OCI-M1 (cell line): ENCODE results near the gene DYNLT3.

Source experiments
- DNase-seq: peaks from one replicate; lab custom pipeline; 2025; lab: John Stamatoyannopoulos, UW

Gene DYNLT3

GRCh38 chrX:37844622-37845021 lies 2.7 kb downstream of the DYNLT3 start:
- DNase-seq = no peak

- DNase-seq = no peak
Measured at GRCh38 chrX:37840931-37841330, 6.4 kb downstream of the DYNLT3 start.

- no peak for DNase-seq
Measured at GRCh38 chrX:37834937-37835336, 12.4 kb downstream of the DYNLT3 start.

GRCh38 chrX:37830371-37830770 lies 17.0 kb downstream of the DYNLT3 start:
- DNase-seq = no peak

GRCh38 chrX:37829721-37830120 lies 17.6 kb downstream of the DYNLT3 start:
- DNase-seq = no peak

GRCh38 chrX:37825215-37825842 lies 22.0 kb downstream of the DYNLT3 start:
- DNase-seq = peak; percentile 75

GRCh38 chrX:37824491-37825214 lies 22.7 kb downstream of the DYNLT3 start:
- no peak for DNase-seq

- no peak for DNase-seq
Measured at GRCh38 chrX:37820646-37821045, 26.7 kb downstream of the DYNLT3 start.

GRCh38 chrX:37818031-37818430 lies 29.3 kb downstream of the DYNLT3 start:
- DNase-seq = peak; percentile 10

- DNase-seq = no peak
Measured at GRCh38 chrX:37817579-37817978, 29.8 kb downstream of the DYNLT3 start.

- no peak for DNase-seq
Measured at GRCh38 chrX:37817176-37817575, 30.2 kb downstream of the DYNLT3 start.

GRCh38 chrX:37816766-37817165 lies 30.6 kb downstream of the DYNLT3 start:
- no peak for DNase-seq

GRCh38 chrX:37815366-37815765 lies 32.0 kb downstream of the DYNLT3 start:
- peak; percentile 38 for DNase-seq

GRCh38 chrX:37813570-37813969 lies 33.8 kb downstream of the DYNLT3 start:
- DNase-seq = no peak

GRCh38 chrX:37812110-37812509 lies 35.3 kb downstream of the DYNLT3 start:
- DNase-seq = peak; percentile 89

- DNase-seq = no peak
Measured at GRCh38 chrX:37809970-37810369, 37.4 kb downstream of the DYNLT3 start.

- DNase-seq = no peak
Measured at GRCh38 chrX:37803057-37803456, 44.3 kb downstream of the DYNLT3 start.

GRCh38 chrX:37802028-37802427 lies 45.3 kb downstream of the DYNLT3 start:
- DNase-seq = peak; percentile 48

- peak; percentile 43 for DNase-seq
Measured at GRCh38 chrX:37800717-37801116, 46.7 kb downstream of the DYNLT3 start.

GRCh38 chrX:37799936-37800335 lies 47.4 kb downstream of the DYNLT3 start:
- DNase-seq = no peak

GRCh38 chrX:37796805-37797204 lies 50.6 kb downstream of the DYNLT3 start:
- peak; percentile 50 for DNase-seq

GRCh38 chrX:37796310-37796709 lies 51.1 kb downstream of the DYNLT3 start:
- DNase-seq = no peak
